ENCODE measurements around the gene ADGRG7.

DNA sequence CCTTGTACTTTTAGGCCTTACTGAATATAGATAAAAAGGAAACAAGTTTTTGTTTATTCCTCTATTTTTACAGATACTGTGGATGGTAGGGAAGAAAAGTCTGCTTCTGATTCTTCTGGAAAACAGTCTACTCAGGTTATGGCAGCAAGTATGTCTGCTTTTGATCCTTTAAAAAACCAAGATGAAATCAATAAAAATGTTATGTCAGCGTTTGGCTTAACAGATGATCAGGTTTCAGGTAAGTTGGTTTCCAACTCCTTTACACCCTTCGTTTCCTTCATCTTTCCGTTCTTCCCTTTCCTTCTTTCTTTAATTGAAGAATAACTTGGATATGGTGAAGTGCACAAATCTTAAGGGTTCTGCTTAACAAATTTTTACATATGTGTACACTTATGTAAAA lies 123.0 kb downstream of the ADGRG7 start:
- TF ChIP-seq RCOR1 (IDR thresholded peaks at IDR 0.05; ENCODE audit: low read depth, low read length) (no peak), POLR2AphosphoS2 (conservative IDR thresholded peaks at IDR 0.05; ENCODE audit: low read length) (no peak), NR3C1 (IDR thresholded peaks at IDR 0.05) (no peak), POLR2A (IDR thresholded peaks at IDR 0.05; ENCODE audit: low read length) (no peak)
- TF ChIP-seq, protein P1, sequence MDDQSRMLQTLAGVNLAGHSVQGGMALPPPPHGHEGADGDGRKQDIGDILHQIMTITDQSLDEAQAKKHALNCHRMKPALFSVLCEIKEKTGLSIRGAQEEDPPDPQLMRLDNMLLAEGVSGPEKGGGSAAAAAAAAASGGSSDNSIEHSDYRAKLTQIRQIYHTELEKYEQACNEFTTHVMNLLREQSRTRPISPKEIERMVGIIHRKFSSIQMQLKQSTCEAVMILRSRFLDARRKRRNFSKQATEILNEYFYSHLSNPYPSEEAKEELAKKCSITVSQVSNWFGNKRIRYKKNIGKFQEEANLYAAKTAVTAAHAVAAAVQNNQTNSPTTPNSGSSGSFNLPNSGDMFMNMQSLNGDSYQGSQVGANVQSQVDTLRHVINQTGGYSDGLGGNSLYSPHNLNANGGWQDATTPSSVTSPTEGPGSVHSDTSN (IDR thresholded peaks at IDR 0.05) = no peak
- TF ChIP-seq, protein P2, sequence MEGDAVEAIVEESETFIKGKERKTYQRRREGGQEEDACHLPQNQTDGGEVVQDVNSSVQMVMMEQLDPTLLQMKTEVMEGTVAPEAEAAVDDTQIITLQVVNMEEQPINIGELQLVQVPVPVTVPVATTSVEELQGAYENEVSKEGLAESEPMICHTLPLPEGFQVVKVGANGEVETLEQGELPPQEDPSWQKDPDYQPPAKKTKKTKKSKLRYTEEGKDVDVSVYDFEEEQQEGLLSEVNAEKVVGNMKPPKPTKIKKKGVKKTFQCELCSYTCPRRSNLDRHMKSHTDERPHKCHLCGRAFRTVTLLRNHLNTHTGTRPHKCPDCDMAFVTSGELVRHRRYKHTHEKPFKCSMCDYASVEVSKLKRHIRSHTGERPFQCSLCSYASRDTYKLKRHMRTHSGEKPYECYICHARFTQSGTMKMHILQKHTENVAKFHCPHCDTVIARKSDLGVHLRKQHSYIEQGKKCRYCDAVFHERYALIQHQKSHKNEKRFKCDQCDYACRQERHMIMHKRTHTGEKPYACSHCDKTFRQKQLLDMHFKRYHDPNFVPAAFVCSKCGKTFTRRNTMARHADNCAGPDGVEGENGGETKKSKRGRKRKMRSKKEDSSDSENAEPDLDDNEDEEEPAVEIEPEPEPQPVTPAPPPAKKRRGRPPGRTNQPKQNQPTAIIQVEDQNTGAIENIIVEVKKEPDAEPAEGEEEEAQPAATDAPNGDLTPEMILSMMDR (IDR thresholded peaks at IDR 0.05) = no peak
